GM19240 (cell line): Measurements from ENCODE around the gene ABHD16B.
"Not testable (repeated sequence)": the region's sequence is repeated elsewhere in the genome, so short reads cannot be mapped to it uniquely, and the experiment has no call there.

ENCODE experiments used
- DNase-seq: peaks from one replicate; pipeline ENCODE4 v3.0.0; 2011; ENCODE audit warnings: low spot score; ENCODE audit not compliant: insufficient read length

ABHD16B gene

DNA sequence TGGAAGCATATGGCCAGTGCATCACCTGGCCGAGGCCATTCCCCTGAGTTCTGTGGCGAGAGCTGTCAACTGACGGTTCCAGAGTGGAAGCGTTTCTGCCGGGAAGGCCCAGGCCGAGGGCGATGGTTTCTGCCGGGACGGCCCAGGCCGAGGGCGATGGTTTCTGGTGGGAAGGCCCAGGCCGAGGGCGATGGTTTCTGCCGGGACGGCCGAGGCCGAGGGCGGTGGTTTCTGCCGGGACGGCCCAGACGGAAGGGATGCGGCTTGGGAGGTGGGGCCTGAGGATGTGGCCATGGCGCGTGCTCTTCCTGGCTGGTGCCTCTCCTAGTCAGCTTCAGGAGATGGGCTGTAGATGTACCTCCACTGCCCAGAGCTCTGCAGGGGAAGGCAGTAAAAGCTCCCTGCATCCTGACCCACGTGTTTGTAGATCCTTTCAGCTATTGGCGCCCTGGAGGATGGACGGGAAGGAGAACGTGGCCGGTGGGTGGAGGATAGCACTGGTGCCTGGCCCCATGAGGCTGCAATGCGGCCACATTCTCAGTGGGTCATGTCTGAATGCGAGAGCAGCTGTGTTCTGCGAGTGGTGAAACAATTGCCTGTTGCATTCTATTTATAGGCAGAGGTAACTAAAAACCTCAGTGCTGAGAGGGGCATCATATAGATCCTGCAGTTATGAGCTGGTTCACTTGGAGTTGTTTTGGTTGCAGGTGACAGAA lies 16.6 kb downstream of the ABHD16B start:
- no peak for DNase-seq

DNA sequence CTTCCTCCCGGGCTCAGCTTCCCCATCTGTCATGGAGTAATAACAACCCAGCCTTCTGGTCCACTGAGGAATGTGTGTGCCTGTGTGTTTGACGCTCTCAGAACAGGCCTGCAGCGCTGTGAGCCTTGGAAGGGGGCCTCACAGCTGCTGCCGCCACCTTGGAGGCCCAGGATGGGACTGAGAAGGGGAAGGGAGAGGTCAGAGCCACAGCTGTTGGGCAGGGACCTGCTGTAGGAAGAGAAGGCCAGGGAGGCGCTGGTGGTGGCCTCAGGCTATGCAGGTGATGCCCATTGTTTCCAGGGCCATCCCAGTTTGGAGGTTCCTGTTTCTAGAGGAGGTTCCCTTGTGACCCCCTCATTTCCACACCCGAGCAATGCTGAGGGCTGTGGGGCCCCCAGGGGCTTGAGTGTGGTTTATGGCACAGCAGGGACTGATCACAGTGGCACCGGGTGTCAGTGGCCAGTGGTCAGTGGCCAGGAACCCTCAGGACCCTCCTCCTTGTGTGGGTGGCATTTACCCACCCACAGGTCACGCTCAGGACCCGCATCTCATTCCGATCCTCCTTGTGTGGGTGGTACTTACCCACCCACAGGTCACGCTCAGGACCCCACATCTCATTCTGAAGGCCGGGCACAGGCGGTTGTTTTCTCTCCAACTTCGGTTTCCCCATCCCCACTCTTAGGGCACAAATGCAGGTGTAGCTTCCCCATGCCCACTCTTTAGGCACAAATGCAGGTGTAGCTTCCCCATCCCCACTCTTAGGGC lies 17.8 kb downstream of the ABHD16B start:
- no peak for DNase-seq

DNA sequence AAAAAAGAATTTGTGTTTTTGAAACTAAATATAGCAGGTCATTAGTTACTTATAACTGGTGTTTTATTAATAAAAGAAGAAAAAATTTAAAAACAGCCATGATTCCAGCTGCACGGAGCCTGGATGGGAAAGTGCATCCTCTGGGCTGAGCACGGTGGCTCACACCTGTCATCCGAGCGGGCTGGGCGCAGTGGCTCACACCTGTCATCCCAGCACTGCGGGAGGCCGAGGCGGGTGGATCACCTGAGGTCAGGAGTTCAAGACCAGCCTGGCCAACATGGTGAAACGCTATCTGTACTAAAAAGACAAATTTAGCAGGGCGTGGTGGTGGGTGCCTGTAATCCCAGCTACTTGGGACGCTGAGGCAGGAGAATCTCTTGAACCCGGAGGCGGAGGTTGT lies 19.6 kb downstream of the ABHD16B start:
- not testable (repeated sequence) for DNase-seq

- no peak for DNase-seq
These were observed 20.3 kb downstream of the ABHD16B start for GRCh38 chr20:63881451-63882226.

DNA sequence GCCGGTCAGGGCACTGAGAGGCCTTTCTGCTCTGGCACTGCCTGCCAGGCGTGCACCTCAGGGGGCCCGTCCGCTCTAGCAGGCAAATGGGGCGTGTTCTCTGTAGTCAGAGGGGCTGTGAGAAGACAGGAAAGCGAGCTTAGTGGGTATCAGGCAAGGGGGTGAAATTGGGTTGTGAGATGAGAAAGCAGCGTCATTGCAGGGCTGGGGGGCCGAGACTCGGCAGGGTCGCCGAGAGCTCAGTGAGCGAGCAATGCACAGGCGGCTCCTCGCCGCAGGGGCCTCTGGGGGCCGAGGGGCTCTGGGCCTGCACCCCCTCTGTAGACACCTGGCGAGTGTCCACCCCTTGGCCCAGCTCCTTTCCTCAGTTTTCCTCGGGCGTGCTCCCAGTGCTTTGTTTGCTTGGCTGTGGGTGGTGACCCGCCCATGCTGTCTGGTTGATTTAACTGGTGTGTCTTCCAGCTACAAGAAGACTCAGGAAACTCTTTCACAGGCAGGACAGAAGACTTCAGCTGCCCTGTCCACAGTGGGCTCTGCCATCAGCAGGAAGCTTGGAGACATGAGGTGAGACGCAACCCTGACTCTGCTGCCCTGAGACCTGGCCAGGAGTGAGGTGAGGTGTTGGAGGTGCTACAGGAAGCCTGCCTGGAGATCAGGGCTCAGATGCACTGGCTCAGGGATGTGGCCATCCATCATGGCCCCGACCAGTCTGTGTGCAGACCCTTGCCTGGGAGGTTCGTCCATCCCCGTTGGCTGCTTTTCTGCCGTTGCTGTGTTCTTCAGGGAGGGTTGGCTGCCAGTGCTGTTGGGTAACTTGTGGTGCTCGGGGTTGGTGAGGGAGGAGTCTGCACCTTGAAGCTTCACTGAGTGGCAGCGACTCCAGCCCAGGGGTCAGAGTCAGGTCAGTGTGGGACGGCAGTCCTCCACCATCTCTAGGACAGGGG lies 21.2 kb downstream of the ABHD16B start:
- no peak for DNase-seq

GRCh38 chr20:63883201-63883593 lies 21.9 kb downstream of the ABHD16B start:
- no peak for DNase-seq

GRCh38 chr20:63884506-63885263 lies 23.4 kb downstream of the ABHD16B start:
- DNase-seq = no peak

DNA sequence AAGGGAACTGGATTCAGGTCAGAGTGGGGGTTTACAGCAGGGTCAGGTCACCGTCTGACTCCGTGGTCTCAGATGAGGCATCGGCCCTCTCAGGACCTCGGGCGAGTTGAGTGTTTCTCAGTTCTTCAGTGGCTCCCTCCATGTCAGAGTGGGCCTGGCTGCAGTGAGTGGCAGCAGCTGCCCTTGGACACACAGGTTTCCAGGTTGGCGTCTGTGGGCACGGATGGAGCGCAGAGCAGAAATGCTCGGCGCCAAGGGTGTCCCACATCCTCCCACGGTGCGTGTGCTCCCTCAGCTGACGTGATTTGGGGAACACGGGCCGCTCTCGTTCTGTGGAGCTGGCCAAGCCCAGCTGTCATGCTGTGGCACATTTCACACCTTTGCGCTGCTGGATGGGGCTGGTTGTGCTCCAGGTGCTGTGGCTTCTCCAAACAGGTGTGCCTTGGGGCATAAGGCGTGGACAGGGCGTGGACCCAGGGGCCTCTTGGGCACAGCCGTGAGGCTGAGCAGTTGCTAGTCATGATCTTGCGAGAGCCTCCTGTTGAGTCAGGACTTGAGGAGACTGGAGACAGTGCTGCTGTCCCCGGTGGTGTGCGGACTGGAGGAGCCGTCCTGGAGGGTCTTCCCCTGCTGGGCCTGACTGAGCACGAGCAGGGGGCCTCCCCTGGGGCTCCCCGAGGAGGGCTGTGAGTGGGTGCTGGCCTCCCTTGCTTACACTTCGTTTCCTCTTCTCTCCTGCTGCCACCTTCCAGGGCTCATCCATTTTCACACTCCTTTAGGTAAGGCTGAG lies 24.2 kb downstream of the ABHD16B start:
- no peak for DNase-seq

DNA sequence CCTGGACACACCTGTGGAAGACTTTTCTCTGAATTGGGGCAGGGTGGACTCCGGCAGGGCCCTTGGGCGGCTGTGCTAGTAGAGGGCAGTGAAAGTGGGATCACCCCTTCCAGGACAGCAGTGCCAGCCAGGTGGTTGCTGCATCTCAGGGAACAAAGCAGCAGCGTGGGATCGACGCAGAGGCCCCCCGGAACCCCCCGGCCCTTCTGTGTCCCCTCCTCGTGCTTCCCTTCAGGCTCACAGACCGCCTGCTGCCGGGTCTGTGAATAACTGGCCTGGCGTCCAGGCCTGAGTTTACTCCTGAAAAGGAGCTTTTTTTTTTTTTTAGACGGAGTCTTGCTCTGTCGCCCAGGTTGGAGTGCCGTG lies 24.7 kb downstream of the ABHD16B start:
- no peak for DNase-seq

DNA sequence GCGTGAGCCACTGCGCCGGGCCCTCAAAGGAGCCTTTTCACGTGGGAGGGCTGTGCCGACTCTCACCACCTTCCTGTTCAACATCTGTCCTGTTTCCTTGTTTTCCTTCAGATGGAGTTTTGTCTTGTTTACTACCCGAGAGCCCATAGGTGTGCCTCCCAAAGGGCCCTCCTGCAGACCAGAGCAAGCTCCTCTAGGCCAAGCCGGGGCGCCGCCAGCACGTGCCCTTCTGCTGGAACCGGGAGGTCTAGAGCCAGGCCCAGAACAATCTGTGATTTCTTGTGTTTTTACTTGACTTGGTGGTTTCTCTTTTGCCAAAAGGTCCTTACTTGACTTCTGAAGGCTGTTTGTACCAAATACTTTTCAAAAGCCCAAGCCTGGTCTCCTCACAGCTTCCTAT lies 25.6 kb downstream of the ABHD16B start:
- DNase-seq = no peak

GRCh38 chr20:63889241-63890200 lies 28.2 kb downstream of the ABHD16B start:
- DNase-seq = no peak

DNA sequence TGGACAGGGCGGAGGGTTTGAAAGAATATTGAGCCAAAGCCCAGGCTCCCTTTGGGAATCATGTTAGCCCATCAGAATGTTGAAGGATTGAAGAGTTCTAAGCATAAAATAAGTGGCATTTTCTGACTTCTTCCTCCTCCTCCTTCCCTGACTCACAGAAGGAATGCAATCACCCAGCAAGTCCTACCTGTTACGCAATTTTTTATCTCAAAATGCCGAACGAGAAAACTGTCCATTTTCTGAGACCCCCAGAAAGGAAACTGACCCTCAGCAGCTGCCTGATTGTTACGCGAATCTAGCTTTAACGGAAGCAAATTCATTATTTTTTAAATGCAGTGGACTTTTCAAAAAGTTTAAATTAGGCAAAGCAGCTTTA lies 28.9 kb downstream of the ABHD16B start:
- no peak for DNase-seq

- DNase-seq = no peak
These were observed 29.3 kb downstream of the ABHD16B start for GRCh38 chr20:63890616-63891015.

GRCh38 chr20:63891061-63892002 lies 30.0 kb downstream of the ABHD16B start:
- no peak for DNase-seq

- DNase-seq = no peak
These were observed 31.1 kb downstream of the ABHD16B start for GRCh38 chr20:63892402-63892801.

DNA sequence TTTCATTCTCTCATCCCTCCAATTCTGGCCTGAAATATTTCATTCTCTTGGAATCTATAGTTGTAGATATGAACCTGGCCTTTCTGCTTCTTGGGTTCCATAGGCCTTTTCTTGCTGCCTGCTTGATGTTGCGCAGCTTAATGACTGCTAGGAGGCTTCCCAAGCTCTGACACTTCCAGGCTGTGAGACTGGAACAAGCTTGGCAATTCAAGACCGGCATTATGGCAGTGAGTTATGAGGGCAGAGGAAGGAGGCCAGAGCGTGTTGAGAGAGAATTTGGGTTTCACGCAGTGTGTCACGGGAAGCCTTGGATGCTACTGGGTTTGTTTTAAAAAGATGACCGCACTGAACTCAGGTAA lies 32.7 kb downstream of the ABHD16B start:
- DNase-seq = no peak
